HuH-7 (cell line): Measurements from ENCODE around the gene RNF182.
A peak's percentile ranks its signal among the peaks of the same experiment; 100 is the strongest.
"Not testable (repeated sequence)": the region's sequence is repeated elsewhere in the genome, so short reads cannot be mapped to it uniquely, and the experiment has no call there.

ENCODE experiments used
- DNase-seq: peaks from one replicate; pipeline ENCODE4 v3.0.0; 2011; ENCODE audit warnings: low spot score

The RNF182 gene

DNA sequence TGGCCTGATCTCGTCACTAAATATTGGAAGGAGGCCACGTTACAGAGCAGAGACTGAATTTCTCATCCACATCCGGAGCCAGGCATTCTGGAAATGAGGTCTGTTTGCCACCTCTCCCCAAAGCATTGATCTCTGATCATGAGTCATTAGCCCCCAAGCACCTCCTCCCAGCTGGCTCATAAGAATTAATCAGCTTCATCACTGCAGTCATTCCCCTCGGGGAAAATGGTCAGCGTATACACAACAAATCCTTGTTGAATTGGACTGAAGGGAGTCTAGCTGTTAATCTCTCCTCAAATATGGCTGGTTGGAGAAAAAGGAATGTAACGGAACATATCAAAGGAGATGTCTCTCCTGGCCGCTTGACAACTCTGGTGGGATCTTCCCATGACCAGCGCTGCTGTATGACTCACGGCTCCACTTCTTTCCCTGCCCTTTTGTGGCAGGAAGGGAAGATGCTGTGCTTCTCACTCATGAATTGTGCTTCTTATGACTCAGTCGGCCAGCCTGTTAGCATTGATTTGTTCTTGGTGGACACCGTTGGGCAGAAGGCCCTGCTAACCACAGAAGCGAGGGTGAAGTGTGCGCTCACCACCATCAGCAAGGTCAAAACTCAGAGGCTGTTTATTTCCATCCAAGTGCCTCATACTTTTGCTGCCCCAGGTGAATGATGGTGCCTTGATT lies 76.7 kb downstream of the RNF182 start:
- no peak for DNase-seq

DNA sequence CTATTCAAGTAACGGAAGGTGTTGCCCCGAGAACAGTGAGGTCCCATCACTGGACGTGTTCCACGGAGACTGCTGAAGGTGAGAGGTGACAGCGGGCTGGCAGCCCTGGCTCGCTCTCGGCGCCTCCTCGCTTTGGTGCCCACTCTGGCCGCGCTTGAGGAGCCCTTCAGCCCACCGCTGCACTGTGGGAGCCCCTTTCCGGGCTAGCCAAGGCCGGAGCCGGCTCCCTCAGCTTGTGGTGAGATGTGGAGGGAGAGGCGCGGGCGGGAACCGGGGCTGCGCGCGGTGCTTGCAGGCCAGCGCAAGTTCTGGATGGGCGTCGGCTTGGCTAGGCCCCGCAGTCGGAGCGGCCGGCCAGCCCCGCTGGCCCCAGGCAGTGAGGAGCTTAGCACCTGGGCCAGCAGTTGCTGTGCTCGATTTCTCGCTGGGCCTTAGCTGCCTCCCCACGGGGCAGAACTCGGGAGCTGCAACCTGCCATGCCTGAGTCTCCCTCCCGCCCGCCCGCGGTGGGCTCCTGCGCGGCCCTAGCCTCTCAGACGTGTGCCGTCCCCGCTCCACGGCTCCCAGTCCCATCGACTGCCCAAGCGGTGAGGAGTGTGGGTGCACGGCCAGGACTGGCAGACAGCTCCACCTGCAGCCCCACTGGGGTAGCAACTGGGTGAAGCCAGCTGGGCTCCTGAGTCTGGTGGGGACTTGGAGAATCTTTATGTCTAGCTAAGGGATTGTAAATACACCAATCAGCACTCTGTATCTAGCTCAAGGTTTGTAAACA lies 77.6 kb downstream of the RNF182 start:
- DNase-seq = peak; percentile 6

- DNase-seq = no peak
Observed at GRCh38 chr6:14004258-14004657, 79.5 kb downstream of the RNF182 start.

DNA sequence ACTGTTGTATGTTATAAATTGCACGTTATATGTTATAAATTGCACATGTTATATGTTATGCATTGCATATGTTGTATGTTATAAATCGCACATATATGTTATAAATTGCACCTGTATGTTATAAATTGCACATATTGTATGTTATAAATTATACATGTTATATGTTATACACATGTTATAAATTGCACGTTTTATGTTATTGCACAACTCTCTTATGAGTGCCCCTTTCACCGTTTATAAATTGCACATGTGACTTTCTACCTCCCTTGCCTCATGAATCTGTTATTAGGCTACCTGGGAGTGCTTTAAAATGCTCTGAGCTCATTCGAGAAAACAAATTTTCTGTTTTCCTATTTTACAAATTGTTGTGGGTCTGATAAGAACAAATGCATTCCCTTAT lies 84.1 kb downstream of the RNF182 start:
- DNase-seq = no peak

- no peak for DNase-seq
Observed at GRCh38 chr6:14009431-14009830, 84.7 kb downstream of the RNF182 start.

DNA sequence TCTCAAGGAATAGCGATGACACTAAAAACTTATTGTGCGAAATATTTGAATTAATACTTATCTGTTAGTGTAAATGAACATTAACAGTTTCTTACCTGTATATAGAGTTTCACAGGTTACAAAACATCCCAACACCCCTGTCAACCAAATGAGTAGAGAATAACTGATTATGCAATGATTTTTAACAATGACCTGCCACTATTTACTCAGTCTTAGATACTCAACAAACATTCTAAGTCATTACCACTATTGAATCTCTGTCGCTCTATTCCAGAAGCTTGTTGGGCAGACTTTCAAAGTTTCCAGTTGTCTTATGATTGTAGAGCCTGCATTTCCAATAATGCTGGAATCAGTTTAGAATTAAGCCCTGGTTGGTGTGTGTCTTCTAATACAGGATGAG lies 85.5 kb downstream of the RNF182 start:
- no peak for DNase-seq

GRCh38 chr6:14012313-14013030 lies 87.7 kb downstream of the RNF182 start:
- no peak for DNase-seq

DNA sequence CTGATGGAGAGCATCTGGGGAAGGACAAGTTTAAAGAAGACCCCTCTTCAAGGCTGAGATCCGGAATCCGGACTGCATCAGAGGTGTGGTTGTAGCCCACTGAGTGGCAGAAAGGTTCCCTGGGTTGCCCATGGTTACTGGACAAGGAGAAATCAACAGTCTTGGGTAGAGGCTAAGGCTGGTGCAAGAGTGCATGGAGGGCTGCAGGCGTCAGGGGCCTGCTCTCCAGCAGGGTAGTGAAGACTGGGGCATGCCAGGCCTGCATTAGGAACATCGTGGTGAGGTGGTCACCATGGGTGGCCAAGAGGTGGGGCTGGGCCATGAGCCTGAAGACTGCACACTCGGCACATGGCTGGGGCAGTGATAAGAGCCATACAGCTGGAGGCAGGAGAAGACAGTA lies 91.2 kb downstream of the RNF182 start:
- no peak for DNase-seq

GRCh38 chr6:14016432-14016831 lies 91.7 kb downstream of the RNF182 start:
- no peak for DNase-seq

- no peak for DNase-seq
Observed at GRCh38 chr6:14016935-14017625, 92.3 kb downstream of the RNF182 start.

- peak; percentile 13 for DNase-seq
Observed at GRCh38 chr6:14017626-14018475, 93.1 kb downstream of the RNF182 start.

DNA sequence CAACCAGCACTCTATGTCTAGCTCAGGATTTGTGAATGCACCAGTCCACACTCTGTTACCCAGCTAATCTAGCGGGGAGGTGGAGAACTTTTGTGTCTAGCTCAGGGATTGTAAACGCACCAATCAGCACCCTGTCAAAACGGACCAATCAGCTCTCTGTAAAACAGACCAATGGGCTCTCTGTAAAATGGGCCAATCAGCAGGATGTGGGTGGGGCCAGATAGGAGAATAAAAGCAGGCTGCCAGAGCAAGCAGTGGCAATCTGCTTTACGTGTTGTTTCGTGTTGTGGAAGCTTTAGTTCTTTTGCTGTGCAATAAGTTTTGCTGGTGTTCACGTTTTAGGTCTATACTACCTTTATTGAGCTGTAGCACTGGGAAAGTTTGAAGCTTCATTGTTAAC lies 93.8 kb downstream of the RNF182 start:
- not testable (repeated sequence) for DNase-seq

DNA sequence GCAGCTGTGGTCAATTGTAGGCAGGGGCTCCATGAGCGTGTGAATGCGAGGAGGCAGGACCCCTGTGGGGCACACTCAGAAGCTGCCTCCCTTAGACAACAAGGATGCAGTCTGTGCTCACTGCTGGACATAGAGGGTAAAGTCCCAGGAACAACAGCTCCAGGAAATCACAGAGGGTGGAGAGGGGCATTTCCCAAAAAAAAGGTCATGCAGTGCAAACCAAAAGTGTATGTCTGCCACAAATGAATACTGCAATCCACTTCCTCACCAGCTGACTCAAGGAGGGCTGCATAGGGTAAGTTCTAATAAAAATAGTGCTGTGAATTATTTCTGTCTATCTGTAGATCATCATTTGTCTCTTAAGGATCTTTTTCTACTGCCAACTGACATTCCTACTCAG lies 95.8 kb downstream of the RNF182 start:
- no peak for DNase-seq

- no peak for DNase-seq
Observed at GRCh38 chr6:14021449-14021848, 96.7 kb downstream of the RNF182 start.

DNA sequence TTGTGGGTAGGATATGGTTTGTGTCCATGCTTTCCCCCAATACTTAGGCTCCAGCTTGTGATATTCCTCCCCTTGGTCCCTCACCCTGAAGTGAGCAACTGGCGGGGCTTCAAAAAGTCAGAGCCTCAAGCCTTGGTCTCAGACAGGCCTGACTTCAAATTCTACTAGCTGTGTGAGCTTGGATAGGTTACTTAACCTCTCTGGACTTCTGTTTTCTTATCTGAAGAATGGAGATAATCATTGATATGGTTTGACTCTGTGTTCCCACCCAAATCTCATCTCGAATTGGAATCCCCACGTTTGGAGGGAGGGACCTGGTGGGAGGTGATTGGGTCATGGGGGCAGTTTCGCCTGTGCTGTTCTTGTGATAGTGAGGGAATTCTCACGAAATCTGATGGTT lies 97.9 kb downstream of the RNF182 start:
- no peak for DNase-seq

GRCh38 chr6:14023855-14024254 lies 99.1 kb downstream of the RNF182 start:
- no peak for DNase-seq

GRCh38 chr6:14025160-14025559 lies 100.4 kb downstream of the RNF182 start:
- no peak for DNase-seq

GRCh38 chr6:14026831-14027539 lies 102.2 kb downstream of the RNF182 start:
- DNase-seq = no peak

DNA sequence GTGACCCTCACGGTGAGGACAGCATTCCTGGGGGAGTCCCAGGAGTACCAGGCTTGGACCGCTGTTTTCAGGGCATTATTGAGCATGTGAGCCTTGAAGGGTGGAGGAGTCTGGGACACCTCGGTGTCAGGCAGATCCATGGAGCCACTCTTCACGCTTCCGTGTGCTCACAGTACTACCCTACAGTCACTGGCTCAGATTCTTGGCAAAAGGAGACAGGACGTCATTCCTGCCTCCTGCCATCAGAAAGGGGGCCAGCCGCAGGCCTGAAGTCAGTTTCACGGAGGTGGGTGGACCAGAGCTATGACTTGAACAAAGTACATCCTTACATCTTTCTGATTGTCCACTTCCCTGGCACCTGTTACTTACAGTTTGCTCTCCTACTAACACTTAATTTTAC lies 103.9 kb downstream of the RNF182 start:
- no peak for DNase-seq

DNA sequence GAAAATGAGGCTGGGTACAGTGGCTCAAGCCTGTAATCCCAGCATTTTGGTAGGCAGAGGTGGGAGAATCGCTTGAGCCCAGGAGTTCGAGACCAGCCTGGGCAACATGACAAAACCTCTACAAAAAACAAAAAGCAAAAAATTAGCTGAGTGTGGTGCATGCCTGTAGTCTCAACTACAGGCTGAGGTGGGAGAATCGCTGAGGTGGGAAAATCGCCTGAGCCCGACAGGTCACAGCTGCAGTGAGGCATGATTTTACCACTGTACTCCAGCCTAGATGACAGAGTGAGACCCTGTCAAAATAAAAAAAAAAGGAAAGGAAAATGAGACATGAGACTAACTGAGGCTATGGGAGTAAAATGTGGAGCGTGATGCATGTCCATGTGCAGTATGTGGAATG lies 104.9 kb downstream of the RNF182 start:
- no peak for DNase-seq
